Left ventricle myocardium superior (tissue), 1 donor: ENCODE results near the gene GLT1D1. TPM values are rescaled to one million over a fixed set of nuclear protein-coding genes. Genes with fewer than 3 reads are reported as not detected.

Experiments used
- total RNA-seq: library from RNA; stranded (reverse); fragmentation: NEBNext Ultra II Directional; extraction: Animal tissue kit (Norgen Biotek cat#: 25700); gene quantifications from one replicate; pipeline ENCODE4 v1.2.1, GENCODE V29; 2021
- donor health status: DM: no; HTN: yes; CAD: no; lungs with severe emphysema.

GLT1D1 gene
- total RNA-seq, 1 donor from 2014 or later: 0.45 TPM

Other genes starting within 250 kb of the GLT1D1 start
- gene SLC15A4, start 29.5 kb upstream of the GLT1D1 start, total RNA-seq: 14.0 TPM